Mesenchymal stem cell (in vitro differentiated cells and primary cell): ENCODE data around the gene PSMC2.
A peak's percentile ranks its signal among the peaks of the same experiment; 100 is the strongest.

ENCODE experiments used
- DNase-seq: peaks from one replicate; pipeline ENCODE4 v3.0.0-alpha.2; 2013
- H2AFZ ChIP-seq: one replicate; pipeline ENCODE4 v1.6.1; 2013; ENCODE audit warnings: low read depth, mild to moderate bottlenecking, control low read depth, inconsistent platforms, low read length, moderate library complexity
- H2AK5ac ChIP-seq: 2 replicates; pipeline ENCODE4 v1.6.1; 2013; ENCODE audit warnings: low read length, moderate library complexity, mild to moderate bottlenecking, inconsistent platforms; ENCODE audit not compliant: severe bottlenecking
- H2BK120ac ChIP-seq: one replicate; pipeline ENCODE4 v1.6.1; 2013; ENCODE audit warnings: low read depth, mild to moderate bottlenecking, inconsistent platforms, low read length, moderate library complexity
- H2BK12ac ChIP-seq, 2 experiments: one replicate each; pipeline ENCODE4 v1.6.1; 2013; ENCODE audit warnings: inconsistent platforms in 2 of 2, low read length in 2 of 2, mild to moderate bottlenecking in 2 of 2, moderate library complexity in 2 of 2, control low read depth in 1 of 2
- H2BK15ac ChIP-seq: one replicate; pipeline ENCODE4 v1.6.1; 2013; ENCODE audit warnings: mild to moderate bottlenecking, low read depth, inconsistent platforms; ENCODE audit not compliant: poor library complexity, severe bottlenecking
- H2BK5ac ChIP-seq: 2 replicates; pipeline ENCODE4 v1.6.1; 2013; ENCODE audit warnings: low read depth, mild to moderate bottlenecking, low read length, control low read depth, inconsistent platforms; ENCODE audit not compliant: poor library complexity, severe bottlenecking
- H3K14ac ChIP-seq, 2 experiments: one replicate each; pipeline ENCODE4 v1.6.1; 2013; ENCODE audit warnings: inconsistent platforms in 2 of 2, low read length in 2 of 2, control low read depth in 1 of 2, mild to moderate bottlenecking in 1 of 2, moderate library complexity in 1 of 2
- H3K18ac ChIP-seq, 2 experiments: one replicate each; pipeline ENCODE4 v1.6.1; 2013; ENCODE audit warnings: inconsistent platforms in 2 of 2, low read length in 2 of 2, control low read depth in 1 of 2, low read depth in 1 of 2, mild to moderate bottlenecking in 1 of 2
- H3K23ac ChIP-seq, 2 experiments: one replicate each; pipeline ENCODE4 v1.6.1; 2013; ENCODE audit warnings: inconsistent platforms in 2 of 2, low read length in 2 of 2, mild to moderate bottlenecking in 2 of 2, moderate library complexity in 2 of 2, control low read depth in 1 of 2
- H3K27ac ChIP-seq: 2 replicates; pipeline ENCODE4 v1.5.1; 2013; ENCODE audit warnings: mild to moderate bottlenecking, moderate library complexity, low read length, control low read depth, inconsistent platforms; ENCODE audit not compliant: poor library complexity, severe bottlenecking
- H3K27me3 ChIP-seq, 2 experiments: 2 replicates each; pipeline versions ENCODE4 v1.6.1 to v1.7.0; 2013; ENCODE audit warnings: low read length in 2 of 2, mild to moderate bottlenecking in 2 of 2, moderate library complexity in 2 of 2, control low read depth in 1 of 2, inconsistent platforms in 1 of 2; ENCODE audit not compliant: control insufficient read depth in 1 of 2, insufficient read depth in 1 of 2
- H3K36me3 ChIP-seq, 2 experiments: 2 replicates each; pipeline versions ENCODE4 v1.6.1 to v1.7.0; 2013; ENCODE audit warnings: low read length in 2 of 2, control low read depth in 1 of 2, inconsistent platforms in 1 of 2, low read depth in 1 of 2, mild to moderate bottlenecking in 1 of 2; ENCODE audit not compliant: insufficient read depth in 2 of 2, control insufficient read depth in 1 of 2
- H3K4ac ChIP-seq, 2 experiments: one replicate each; pipeline ENCODE4 v1.6.1; 2013; ENCODE audit warnings: inconsistent platforms in 2 of 2, low read length in 2 of 2, mild to moderate bottlenecking in 2 of 2, moderate library complexity in 2 of 2, control low read depth in 1 of 2, low read depth in 1 of 2
- H3K4me1 ChIP-seq: 2 replicates; pipeline ENCODE4 v1.6.1; 2013; ENCODE audit warnings: low read depth, low read length, control low read depth; ENCODE audit not compliant: control insufficient read depth, insufficient read depth
- H3K4me2 ChIP-seq: 2 replicates; pipeline ENCODE4 v1.6.1; 2013; ENCODE audit warnings: low read length, mild to moderate bottlenecking, inconsistent platforms; ENCODE audit not compliant: poor library complexity, severe bottlenecking
- H3K4me3 ChIP-seq, 2 experiments: 2 replicates each; pipeline versions ENCODE4 v1.5.1 to v1.7.0; 2013; ENCODE audit warnings: low read length in 2 of 2, mild to moderate bottlenecking in 2 of 2, control low read depth in 1 of 2, low read depth in 1 of 2; ENCODE audit not compliant: insufficient read depth in 1 of 2
- H3K79me1 ChIP-seq: replicated peaks from 2 replicates; pipeline ENCODE4 v1.6.1; 2013; ENCODE audit warnings: mild to moderate bottlenecking, control low read depth, low read length, inconsistent platforms; ENCODE audit not compliant: poor library complexity, severe bottlenecking
- H3K9ac ChIP-seq: 2 replicates; pipeline ENCODE4 v1.7.0; 2013; ENCODE audit warnings: mild to moderate bottlenecking, low read length, moderate library complexity
- H3K9me3 ChIP-seq: 2 replicates; pipeline ENCODE4 v1.7.0; 2013; ENCODE audit warnings: mild to moderate bottlenecking, low read length; ENCODE audit not compliant: control insufficient read depth
- H4K8ac ChIP-seq: one replicate; pipeline ENCODE4 v1.6.1; 2013; ENCODE audit warnings: inconsistent platforms, mild to moderate bottlenecking, low read length, moderate library complexity
- H4K91ac ChIP-seq: one replicate; pipeline ENCODE4 v1.6.1; 2013; ENCODE audit warnings: mild to moderate bottlenecking, low read length, inconsistent platforms
- WGBS: methylation state at CpG from one replicate; pipeline ENCODE4 v1.1.7; 2013; ENCODE audit warnings: mixed read lengths; 5-methylcytosine and 5-hydroxymethylcytosine counted together

PSMC2 gene

DNA sequence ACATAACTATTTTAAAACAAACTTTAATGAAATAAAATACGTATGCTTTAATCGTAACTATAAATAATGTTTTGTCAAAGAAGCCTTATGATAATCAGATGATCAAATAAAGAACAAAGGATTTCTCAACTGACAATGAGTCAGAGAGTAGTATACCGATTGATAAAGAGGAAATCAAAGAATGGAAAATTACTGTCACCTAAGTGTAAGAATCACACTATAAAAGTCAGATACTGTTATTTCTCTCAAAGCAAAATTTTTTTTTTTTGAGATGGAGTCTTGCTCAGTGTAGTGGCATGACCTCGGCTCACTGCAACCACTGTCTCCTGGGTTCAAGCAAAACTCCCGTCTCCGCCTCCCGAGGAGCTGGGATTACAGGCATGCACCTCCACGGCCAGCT, 21.7 kb upstream of the PSMC2 start:
- no peak overlapping the region for H2BK120ac ChIP-seq
- H3K36me3 ChIP-seq: peaks cover 24 to 76% of the 10 kb centered on the region in 2 experiments
- no peak overlapping the region for H4K8ac ChIP-seq
- H3K4me1 ChIP-seq: no peaks in the 10 kb centered on the region
- no peak overlapping the region for H3K14ac ChIP-seq
- no peak overlapping the region for H2AK5ac ChIP-seq
- no peak overlapping the region for H3K4ac ChIP-seq
- H3K18ac ChIP-seq: no peak overlapping the region
- no peak overlapping the region for H4K91ac ChIP-seq
- no peak overlapping the region for H2BK5ac ChIP-seq
- no peak overlapping the region for H3K27ac ChIP-seq
- no peak overlapping the region for H2BK12ac ChIP-seq
- peaks cover 8% of the 10 kb centered on the region for H3K79me1 ChIP-seq
- no peak overlapping the region for H3K4me3 ChIP-seq
- H2BK15ac ChIP-seq: no peak overlapping the region
- H3K23ac ChIP-seq: no peak overlapping the region
- WGBS: 98% methylated on average over 5 of the region's 8 CpGs
- no peaks in the 10 kb centered on the region for H3K27me3 ChIP-seq
- no peaks in the 10 kb centered on the region for H3K9me3 ChIP-seq
- H2AFZ ChIP-seq: no peak overlapping the region
- no peak overlapping the region for H3K4me2 ChIP-seq
- DNase-seq: no peak
- no peak overlapping the region for H3K9ac ChIP-seq

DNA sequence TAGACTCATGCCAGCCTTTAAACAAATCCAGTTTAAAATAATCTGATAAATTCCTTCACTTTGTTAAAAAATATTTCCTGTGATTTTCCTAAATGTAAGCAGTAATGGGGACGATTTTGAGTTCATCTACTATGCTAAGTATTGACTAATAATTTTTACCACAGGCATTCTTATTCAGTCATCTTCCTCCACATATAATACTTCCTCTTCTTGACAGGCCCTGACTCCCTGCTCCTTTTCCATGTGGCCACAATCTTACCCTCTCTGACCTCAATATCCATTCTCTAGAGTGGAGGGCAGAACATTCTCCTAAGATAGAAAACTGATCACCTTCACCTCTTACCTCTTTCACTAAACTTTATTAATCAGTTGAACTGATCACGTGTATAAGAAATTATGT, 10.7 kb upstream of the PSMC2 start:
- H3K27me3 ChIP-seq: no peaks in the 10 kb centered on the region
- WGBS: 91% methylated on average over 1 of the region's 2 CpGs
- no peak overlapping the region for H3K18ac ChIP-seq
- H2BK5ac ChIP-seq: no peak overlapping the region
- no peak overlapping the region for H3K9ac ChIP-seq
- no peak for DNase-seq
- no peak overlapping the region for H3K4me3 ChIP-seq
- no peak overlapping the region for H3K23ac ChIP-seq
- H4K8ac ChIP-seq: no peak overlapping the region
- H3K14ac ChIP-seq: no peak overlapping the region
- H2AK5ac ChIP-seq: no peak overlapping the region
- no peak overlapping the region for H3K27ac ChIP-seq
- no peak overlapping the region for H3K4me2 ChIP-seq
- no peak overlapping the region for H4K91ac ChIP-seq
- no peak overlapping the region for H2AFZ ChIP-seq
- no peaks in the 10 kb centered on the region for H3K4me1 ChIP-seq
- peaks cover 10% of the 10 kb centered on the region for H3K79me1 ChIP-seq
- peaks cover 30 to 78% of the 10 kb centered on the region in 2 experiments for H3K36me3 ChIP-seq
- H3K9me3 ChIP-seq: no peaks in the 10 kb centered on the region
- no peak overlapping the region for H3K4ac ChIP-seq
- H2BK15ac ChIP-seq: no peak overlapping the region
- H2BK12ac ChIP-seq: no peak overlapping the region
- H2BK120ac ChIP-seq: no peak overlapping the region

DNA sequence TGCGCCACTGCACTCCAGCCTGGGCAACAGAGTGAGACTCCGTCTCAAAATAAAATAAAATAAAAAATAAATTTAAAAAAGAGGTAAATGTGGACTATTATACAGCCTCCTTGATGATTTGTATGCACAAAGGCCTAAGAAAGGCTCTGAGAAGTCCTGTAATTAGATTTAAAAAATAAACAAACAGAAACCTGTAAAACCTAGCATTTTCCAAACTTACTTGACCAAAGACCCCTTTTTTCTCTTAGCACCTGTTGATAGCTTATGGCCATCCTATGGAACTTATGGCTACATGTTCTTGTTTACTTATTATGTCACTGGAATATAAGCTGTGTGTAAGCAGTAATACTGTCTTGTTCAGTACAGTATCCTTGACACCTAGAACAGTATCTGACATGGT, 8.6 kb upstream of the PSMC2 start:
- no peak overlapping the region for H2AFZ ChIP-seq
- H2BK120ac ChIP-seq: no peak overlapping the region
- no CpG with 5 or more reads among the region's 2 CpGs for WGBS
- no peak overlapping the region for H2BK15ac ChIP-seq
- H3K79me1 ChIP-seq: peaks cover 9% of the 10 kb centered on the region
- H3K9me3 ChIP-seq: no peaks in the 10 kb centered on the region
- H3K4me3 ChIP-seq: no peak overlapping the region
- no peak overlapping the region for H3K14ac ChIP-seq
- H4K91ac ChIP-seq: no peak overlapping the region
- no peak overlapping the region for H3K4ac ChIP-seq
- H3K27me3 ChIP-seq: no peaks in the 10 kb centered on the region
- no peak overlapping the region for H4K8ac ChIP-seq
- H3K23ac ChIP-seq: no peak overlapping the region
- H3K36me3 ChIP-seq: peaks cover 28 to 67% of the 10 kb centered on the region in 2 experiments
- no peak overlapping the region for H3K18ac ChIP-seq
- H2BK5ac ChIP-seq: no peak overlapping the region
- no peak overlapping the region for H3K27ac ChIP-seq
- no peak overlapping the region for H2BK12ac ChIP-seq
- peaks cover 1% of the 10 kb centered on the region for H3K4me1 ChIP-seq
- no peak overlapping the region for H2AK5ac ChIP-seq
- DNase-seq: no peak
- H3K4me2 ChIP-seq: no peak overlapping the region
- H3K9ac ChIP-seq: no peak overlapping the region

DNA sequence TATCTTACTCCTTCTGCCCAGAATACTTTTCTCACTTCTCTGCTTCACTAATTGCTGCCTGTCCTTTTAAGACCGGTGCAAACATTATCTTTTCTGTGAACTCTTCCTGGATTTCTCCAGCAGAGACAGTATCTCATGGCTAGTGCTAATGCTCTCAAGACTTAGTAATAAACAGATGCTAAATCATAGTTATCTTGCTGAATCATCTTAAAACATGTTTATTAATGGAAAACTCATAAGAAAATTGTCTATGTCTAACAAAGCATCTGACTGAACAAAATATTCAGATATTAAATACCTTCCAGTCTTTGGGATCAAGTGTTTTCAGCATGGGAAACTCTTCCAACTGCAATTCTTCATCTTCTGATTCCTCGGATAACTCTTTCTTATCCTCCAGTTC, 6.0 kb upstream of the PSMC2 start:
- H2AK5ac ChIP-seq: no peak overlapping the region
- H4K91ac ChIP-seq: no peak overlapping the region
- no peak overlapping the region for H2BK15ac ChIP-seq
- no peak overlapping the region for H2AFZ ChIP-seq
- H3K4ac ChIP-seq: no peak overlapping the region
- H3K9me3 ChIP-seq: no peaks in the 10 kb centered on the region
- peak overlapping the region; percentile 29 for H3K9ac ChIP-seq
- no peak overlapping the region for H3K27ac ChIP-seq
- H3K27me3 ChIP-seq: no peaks in the 10 kb centered on the region
- peaks cover 5% of the 10 kb centered on the region for H3K79me1 ChIP-seq
- H4K8ac ChIP-seq: no peak overlapping the region
- peaks cover 13 to 47% of the 10 kb centered on the region in 2 experiments for H3K36me3 ChIP-seq
- peaks cover 1% of the 10 kb centered on the region for H3K4me1 ChIP-seq
- H2BK5ac ChIP-seq: no peak overlapping the region
- H3K4me3 ChIP-seq: no peak overlapping the region
- 78% methylated on average over 2 of the region's 2 CpGs for WGBS
- no peak overlapping the region for H3K4me2 ChIP-seq
- no peak overlapping the region for H3K23ac ChIP-seq
- DNase-seq: no peak
- no peak overlapping the region for H3K18ac ChIP-seq
- H3K14ac ChIP-seq: no peak overlapping the region
- no peak overlapping the region for H2BK12ac ChIP-seq
- H2BK120ac ChIP-seq: no peak overlapping the region
